NCI-H1694 treated with DMSO at 0.1 percent for 48 hours (cell line): ENCODE measurements around the gene ITIH2.
"Not testable (repeated sequence)": the region's sequence is repeated elsewhere in the genome, so short reads cannot be mapped to it uniquely, and the experiment has no call there.

ENCODE experiments used
- DNase-seq: peaks from one replicate; lab custom pipeline; 2025; lab: John Stamatoyannopoulos, UW

The ITIH2 gene

DNA sequence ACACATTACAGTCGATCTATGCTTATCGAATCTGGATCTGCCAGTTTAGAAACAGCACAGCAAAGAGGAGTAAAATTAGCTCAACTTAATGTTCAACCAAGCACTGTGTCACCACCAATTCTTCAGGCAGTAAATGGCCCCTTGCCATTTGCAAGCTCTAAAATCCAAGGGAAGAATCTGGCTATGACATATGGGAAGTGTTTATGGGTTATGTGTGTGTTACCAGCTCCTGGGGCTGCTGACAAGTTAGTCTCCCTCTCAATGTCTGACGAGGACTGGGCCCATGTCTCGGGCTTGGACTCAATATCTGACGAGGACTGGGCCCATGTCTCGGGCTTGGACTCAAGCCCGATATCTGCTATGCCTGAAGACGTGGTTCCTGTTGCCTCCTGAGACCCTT is 5.7 kb upstream of the ITIH2 start:
- DNase-seq: no peak

DNA sequence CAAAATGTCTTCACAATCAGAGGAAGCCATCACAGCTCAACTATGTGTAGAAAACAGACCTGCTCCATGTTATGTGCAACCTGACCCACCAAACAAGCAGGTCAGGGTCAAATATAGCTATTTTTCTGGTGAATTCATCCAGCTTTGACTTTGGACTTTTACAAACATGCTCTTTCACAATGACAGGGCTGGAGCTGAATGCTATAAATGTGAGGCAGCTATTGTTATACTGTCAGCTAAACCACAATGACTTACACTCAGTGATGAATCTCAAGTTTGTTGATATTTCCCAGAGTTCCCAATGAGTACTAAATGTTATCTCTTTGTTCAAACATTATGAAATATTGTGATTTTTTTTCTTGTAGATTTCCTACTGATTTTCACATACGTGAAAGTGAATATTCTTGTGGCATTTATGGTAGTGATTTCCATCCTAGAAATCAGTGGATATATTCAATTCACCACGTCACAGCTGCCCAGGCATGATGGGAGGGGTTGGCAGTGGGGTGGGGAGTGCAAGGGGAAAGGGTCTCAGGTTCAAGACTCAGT is 2.5 kb upstream of the ITIH2 start:
- no peak for DNase-seq

DNA sequence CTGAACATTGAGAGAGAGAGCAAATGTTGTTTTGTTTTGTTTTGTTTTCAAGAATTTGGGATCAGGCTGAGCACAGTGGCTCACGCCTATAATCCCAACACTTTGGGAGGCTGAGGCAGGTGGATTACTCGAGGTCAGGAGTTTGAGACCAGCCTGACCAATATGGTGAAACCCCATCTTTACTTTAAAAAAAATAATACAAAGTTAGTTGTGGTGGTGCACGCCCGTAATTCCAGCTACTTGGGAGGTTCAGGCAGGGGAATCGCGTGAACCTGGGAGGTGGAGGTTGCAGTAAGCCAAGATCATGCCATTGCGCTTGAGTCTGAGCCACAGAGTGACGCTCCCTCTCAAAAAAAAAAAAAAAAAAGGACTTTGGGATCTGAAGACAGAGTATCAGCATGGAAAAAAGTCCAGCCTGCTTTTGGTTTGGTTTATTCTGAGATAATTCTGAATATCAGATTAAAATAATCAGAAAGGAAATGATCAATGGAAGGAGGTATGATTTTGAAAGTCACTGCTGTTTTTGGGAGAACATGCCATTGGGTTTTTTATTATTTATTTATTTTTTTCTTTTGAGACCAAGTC is 1.9 kb upstream of the ITIH2 start:
- DNase-seq: no peak

DNA sequence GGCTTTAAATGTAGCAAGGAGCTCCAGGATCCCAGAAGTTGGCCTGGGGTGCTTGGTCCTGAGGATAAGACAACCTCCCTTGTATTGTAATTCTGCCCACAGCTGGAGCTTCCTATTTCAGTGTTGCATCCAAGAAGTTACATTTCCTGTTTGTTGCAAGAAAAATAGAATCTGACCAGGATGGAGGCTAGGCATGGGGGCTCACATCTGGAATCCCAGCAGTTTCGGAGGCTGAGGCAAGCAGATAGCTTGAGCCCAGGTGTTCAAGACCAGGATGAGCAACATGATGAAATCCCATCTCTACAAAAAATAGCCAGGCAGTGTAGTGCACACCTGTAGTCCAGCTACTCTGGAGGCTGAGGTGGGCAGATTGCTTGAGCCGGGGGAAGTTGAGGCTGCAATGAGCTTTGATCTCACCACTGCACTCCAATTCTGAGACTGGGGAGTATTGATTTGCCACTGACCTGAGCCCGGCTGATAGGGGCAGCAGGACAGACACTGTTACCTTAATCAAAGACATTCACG is 766 bp upstream of the ITIH2 start:
- DNase-seq: no peak

DNA sequence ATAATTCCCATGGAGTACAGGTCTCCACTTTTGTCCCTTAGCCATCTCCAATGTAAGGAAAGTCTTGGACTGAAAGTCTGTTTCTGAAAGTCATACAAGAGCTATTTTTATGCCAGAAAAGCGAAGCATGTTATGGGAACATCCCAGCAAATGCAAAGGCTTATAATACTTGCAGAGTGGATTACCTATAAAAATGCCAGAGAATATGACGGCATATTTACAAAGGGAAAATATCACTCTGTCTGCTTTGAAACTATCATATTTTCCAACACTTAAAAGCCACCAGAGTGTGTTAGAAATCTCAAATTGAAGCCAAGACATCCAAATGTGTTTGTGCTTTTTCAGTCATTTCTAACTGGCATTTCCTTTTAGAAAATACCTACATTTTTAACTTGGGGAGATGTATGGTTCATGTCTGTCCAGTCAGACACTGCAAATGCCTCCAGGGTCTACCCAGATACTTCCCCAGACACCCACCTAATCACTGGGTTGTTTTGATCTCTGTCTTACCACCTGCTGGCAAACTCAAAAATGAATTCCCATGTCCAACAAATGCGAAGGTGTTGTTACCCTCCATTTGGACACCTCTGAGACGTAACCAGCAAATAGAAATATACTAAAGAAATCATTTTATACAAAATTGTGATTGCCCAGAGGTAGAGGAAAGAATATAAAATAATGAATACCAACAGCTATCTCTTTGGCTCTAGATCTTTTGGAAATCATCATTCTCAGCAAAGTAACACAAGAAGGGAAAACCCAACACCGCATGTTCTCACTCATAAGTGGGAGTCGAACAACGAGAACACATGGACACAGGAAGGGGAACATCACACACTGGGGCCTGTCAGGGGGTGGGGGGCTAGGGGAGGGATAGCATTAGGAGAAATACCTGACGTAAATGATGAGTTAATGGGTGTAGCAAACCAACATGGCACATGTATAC is 1.2 kb downstream of the ITIH2 start:
- no peak for DNase-seq

DNA sequence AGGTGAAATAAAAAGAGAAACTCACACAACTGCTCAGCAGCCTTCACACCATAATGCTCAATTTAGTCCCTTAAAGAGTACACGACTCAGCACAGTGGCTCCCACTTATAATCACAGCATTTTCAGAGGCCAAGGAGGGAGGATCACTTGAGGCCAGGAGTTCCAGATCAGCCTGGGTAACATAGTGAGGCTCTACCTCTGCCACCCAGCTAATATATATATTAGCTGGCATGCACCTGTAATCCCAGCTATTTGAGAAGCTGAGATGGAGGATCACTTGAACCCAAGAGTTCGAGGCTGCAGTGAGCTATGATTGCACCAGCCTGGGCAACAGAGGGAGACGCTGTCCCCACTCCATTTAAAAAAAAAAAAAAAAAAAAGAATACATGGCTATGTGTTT is 2.2 kb downstream of the ITIH2 start:
- no peak for DNase-seq

DNA sequence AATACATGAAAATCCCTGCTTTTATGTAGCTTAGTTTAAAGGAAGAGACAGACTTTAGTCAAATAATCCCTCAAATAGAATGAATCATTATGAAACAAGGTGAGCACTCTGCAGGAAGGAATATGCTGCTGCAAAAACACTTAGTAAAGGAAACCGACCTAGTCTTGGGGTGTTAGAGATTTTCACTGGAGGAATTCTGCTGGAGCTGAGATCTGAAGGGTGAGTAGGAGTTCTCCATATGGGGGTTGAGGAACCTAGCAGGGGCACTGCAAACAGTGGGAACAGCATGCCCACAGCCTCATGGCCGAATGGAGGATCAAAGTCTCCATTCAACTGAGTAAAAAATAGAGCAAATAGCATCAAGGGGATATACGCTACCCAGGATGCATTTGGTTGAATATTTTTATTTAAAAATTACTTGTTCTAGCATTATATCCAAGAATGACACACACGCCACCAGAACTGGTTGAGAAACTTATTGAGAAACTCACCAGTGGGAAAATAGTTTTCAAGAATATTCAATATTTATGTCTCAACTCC is 3.5 kb downstream of the ITIH2 start:
- DNase-seq: no peak

DNA sequence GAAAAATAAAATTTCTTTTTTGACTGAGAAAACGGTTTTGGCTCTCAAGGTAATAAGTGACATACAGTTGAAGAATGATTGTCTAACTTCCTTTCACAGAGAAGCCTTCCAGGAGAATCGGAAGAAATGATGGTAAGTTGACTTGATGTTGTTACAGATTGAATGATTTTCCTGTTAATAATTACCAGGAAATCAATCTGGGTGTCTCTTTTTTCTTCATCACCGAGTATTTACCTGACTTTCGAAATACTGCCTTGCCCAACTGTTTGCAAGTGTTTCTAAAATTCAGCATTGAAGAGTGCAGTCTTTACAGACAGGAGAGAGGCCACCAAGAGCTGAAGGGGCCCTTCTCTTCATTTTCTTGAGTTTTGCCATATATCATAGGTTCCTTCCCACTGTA is 4.0 kb downstream of the ITIH2 start:
- DNase-seq: no peak

DNA sequence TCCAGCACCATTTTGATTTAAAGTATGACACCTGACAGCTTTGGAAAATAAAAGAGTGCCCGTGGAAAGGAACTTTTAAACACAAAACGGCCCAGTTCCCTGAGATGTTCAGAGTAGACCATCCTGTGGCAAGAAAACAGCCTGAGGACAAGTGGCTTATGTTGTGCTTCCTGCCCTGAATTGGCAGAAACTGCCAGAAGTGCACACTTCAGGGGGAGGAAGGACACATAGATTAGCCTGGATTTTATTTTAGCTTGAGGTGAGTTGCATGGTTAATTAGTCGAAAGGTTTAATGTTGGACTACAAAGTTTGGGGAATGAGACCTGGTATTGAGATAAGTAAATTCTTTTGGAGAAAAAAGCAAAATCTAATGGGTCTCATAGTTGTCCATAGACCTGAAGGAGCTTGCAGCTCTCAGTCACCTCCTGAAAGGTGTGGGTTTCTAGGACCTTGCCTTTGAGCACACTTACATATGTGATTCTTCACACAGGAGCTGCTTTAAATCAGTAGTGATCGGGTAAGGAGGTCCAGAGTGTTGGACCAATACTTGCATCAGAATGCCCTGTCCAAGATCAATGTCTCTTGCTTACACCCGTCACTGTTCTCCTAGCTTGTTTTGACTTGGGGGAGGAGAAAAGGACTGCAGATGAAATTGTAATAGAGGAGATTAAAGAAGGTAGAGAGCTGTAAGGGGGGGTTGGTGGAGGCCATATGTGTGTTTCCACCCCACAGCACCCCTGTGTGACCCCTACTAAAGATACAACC is 4.9 kb downstream of the ITIH2 start:
- no peak for DNase-seq

DNA sequence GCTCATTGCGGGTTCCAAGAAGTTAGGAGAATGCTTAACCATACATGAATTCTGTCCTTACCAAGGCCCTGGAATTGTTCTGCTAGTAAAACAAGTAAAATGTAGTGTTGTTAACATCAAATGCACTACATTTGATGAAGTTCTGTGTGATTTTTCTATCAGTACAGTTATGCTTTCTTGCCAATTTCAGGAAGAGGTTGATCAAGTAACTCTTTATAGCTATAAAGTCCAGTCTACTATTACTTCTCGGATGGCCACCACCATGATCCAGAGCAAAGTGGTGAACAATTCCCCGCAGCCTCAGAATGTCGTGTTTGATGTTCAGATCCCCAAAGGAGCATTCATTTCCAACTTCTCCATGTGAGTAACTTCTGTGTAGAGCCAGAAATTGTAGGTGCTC is 5.7 kb downstream of the ITIH2 start:
- no peak for DNase-seq

DNA sequence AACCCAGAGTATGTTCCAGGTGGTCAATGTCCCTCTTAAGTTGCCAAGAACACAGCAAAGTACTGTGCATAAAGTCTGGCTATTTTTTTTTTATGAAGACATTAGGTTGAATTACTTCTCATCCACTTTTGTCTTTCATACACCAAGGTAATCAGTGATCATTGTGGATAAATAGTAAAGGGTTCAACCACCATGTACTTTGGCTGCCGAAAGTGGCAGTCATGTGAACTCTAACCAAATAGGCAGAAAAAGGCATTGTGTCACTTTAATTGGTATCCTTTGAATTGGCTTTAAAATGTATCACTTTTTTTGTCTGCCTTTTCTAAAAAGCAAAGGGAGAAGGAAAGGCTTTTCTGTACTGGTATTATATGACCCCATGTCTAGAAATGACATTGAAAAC is 7.3 kb downstream of the ITIH2 start:
- no peak for DNase-seq

DNA sequence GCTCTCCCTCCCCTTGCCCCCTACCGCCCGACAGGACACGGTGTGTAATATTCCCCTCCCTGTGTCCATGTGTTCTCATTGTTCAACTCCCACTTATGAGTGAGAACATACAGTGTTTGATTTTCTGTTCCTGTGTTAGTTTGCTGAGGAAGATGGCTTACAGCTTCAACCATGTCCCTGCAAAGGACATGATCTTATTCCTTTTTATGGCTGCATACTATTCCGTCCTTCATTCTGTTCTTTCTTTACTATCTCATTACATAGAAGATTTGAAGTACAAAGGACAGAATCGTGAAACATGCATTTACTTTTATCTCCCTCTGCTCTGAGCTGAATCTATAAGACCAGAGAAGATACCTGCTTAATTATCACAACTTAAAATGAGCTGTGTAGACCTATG is 8.0 kb downstream of the ITIH2 start:
- not testable (repeated sequence) for DNase-seq

DNA sequence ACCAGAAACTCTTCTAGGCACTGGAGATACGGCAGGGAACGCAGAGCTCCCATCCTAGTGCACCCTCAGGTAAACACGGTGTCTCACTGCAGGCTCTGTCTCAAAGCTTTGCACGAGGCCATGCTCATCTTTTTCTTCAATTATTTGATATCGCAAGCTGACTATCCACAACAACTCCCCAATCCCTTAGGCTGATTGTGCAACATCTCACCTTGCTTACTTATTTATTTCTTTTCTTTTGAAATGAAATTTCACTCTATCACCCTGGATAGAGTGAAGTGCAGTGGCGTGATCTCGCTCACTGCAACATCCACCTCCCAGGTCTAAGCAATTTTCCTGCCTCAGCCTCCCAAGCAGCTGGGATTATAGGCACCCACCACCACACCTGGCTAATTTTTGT is 12.4 kb downstream of the ITIH2 start:
- DNase-seq: no peak

DNA sequence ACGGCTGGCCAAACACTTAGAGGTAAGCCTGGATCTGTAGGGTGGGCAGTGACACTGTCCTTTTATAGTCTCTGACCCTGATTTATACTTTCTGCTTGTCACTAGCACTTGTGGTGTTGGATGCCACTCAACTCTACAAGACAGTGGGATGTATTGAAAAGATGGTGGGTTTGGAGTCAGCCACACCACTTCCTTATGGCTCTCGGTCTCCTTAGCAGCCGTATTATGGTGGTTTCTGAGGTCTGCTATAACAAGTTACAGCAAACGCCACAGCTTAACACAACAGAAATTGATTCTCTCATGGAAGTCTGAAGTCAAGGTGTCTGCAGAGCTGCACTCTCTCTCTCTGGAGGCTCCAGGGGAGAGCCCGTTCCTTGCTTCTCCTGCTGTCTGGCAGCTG is 14.7 kb downstream of the ITIH2 start:
- DNase-seq: no peak

DNA sequence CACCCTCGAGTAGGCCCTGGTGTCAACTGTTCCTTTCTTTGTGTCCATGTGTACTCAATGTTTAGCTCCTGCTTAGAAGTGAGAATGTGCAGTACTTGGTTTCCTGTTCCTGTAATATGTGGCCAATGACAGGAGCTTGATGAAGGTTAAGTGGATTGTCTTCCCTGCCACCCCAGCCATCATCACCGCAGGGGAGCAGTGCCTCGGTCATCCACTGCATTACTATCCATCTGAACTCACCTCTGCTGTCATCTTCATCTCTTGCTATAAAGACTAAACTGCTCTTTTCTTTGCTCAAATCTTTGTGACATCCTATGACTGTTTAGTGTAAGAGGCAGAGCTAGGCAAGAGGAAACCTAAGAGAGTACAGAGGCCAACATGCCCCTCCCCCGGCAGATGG is 15.6 kb downstream of the ITIH2 start:
- DNase-seq: no peak

DNA sequence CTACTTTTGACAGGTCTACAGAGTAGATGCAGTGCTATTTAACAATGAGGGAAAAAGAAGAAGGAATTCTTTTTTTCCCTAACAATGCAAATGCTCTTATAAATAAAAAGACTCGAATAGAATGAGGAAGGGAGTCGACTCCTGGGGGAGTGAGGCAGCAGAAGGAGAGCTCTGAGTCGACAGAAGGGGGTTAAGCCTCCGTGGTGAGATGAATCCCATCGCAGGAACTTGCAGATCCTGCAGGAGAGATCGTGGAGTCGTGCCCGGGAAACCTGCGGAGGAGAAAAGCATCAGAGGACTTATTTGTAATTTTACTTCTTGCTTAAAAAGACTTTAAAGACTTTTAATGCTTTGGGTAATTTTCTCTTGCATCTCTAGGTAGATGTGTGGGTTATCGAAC is 17.4 kb downstream of the ITIH2 start:
- no peak for DNase-seq

DNA sequence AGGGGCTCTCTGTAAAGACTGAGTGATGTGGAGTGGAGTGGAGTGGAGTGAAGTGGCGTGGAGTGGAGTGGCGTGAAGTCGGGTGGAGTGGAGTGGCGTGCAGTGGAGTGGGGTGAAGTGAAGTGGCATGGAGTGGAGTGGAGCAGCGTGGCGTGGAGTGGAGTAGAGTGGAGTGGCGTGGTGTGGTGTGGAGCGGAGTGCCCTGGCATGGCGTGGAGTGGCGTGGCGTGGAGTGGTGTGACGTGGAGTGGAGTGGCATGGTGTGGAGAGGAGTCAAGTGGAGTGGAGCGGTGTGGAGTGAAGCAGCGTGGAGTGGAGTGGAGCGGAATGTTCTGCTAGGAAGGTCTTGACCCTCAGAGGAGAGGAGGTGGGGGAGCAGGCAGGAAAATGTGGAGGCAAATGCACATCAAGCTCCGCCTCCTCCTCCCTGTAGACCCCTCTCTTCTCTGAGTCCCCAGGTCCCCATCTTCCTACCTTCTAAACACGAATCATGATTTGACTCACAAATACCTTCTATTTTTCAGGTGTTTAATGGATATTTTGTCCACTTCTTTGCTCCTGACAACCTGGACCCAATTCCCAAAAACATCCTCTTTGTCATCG is 19.9 kb downstream of the ITIH2 start:
- DNase-seq: no peak

DNA sequence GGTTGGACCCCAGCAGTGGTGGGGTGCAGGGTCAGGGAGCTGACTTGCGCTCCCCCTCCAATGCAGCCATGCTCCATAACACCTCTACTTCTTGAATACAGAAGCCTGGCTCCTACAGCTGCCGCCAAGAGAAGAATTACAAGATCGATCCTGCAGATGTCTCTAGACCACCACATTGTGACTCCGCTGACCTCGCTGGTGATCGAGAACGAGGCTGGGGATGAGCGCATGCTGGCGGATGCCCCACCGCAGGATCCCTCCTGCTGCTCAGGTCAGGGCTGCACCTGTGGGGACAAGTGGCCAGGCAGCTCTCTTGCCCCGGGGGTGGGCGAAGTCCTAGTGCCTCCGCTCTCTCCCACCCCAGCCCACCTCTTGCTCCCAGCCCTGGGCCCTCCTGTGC is 31.7 kb downstream of the ITIH2 start:
- no peak for DNase-seq

DNA sequence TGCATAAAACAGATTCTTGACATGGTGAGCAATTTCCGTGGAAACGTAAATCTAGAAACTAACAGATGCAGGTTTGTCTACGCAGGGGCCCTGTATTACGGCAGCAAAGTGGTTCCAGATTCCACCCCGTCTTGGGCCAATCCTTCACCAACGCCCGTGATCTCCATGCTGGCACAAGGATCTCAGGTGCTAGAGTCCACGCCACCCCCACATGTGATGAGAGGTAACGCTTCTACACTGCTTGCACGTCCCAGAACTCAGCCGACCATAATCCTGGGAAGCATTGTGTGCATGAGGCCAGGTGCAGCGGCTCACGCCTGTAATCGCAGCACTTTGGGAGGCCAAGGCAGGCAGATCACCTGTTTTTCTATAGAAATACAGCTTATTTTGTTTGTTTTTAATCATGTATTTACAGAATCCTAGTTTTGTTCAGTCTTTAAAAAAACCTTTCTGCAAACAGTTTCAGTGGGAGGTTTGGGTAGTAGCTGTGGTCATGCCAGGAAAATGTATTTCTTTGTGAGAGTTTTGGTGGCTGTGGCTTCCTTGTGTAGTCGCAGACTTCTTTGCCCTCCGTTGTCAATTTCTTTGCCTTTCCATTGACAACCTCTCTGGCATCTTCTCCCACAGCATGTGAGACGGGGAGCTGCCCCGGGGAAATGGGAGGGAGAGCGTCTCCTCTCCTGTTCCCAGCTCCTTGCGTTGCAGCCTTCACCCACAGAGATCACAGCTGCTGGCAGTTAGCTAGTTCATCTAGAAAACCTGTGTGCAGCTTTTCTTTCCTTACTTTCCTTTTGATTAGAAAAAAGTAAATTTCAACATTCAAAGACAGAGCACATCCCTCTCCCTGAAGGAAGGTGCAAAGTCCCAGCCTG is 35.7 kb downstream of the ITIH2 start:
- DNase-seq: no peak

DNA sequence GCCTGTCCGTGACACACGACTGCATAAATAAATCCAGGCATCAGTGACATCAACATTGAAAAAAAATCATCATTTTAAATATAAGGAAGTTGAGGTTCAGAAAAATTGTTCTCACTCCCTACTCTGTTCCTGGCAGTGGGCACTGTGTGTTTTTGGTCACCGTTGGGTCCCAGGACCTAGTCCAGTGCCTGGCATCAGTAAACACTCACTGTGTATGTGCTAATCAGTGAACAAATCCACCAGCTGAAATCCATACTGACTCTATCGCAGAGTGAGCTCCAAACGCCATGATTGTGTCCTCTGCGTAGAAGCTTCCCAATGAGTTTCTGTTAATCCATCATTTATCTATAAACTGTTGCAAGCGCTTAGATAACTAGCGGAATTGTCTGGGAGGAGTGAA is 41.2 kb downstream of the ITIH2 start:
- DNase-seq: no peak

DNA sequence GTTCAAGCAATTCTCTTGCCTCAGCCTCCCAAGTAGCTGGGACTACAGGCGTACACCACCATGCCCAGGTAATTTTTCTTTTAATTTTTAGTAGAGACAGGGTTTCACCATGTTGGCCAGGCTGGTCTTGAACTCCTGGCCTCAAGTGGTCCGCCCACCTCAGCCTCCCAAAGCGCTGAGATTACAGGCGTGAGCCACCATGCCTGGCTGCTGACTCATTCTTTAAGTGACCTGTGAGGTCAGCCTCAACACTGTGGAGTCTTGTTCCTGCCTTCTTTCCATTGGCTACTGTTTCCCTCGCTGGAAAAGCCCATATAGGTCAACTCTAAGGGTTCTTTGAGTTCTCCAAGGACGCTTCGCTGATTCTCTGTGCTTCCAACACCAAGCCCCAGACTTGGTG is 45.5 kb downstream of the ITIH2 start:
- DNase-seq: not testable (repeated sequence)
